Measurements from ENCODE around the gene PIWIL1.

The PIWIL1 gene

GRCh38 chr12:130374083-130374482 is 36.4 kb downstream of the PIWIL1 start:
- in situ Hi-C loops (cut with MboI; ENCODE audit: low sequenced_read_pairs, unreplicated experiment), result no loop called here
- no peak for TF ChIP-seq CTCF (IDR thresholded peaks at IDR 0.05; ENCODE audit: borderline replicate concordance, control extremely low read depth, extremely low read depth, insufficient read depth, missing control alignments)
- no peak for DNase-seq (ENCODE audit: low spot score)

- in situ Hi-C loops (cut with MboI; ENCODE audit: low sequenced_read_pairs, unreplicated experiment), result no loop called here
These were observed 37.9 kb downstream of the PIWIL1 start for GRCh38 chr12:130375296-130376287.

GRCh38 chr12:130382818-130383217 is 45.1 kb downstream of the PIWIL1 start:
- no peak for DNase-seq (ENCODE audit: low spot score)
- TF ChIP-seq CTCF (IDR thresholded peaks at IDR 0.05; ENCODE audit: borderline replicate concordance, control extremely low read depth, extremely low read depth, insufficient read depth, missing control alignments), result no peak
- in situ Hi-C loops (cut with MboI; ENCODE audit: low sequenced_read_pairs, unreplicated experiment), result no loop called here

More at GRCh38 chr12:130375296-130376287, 37.9 kb downstream of the PIWIL1 start:
- TF ChIP-seq CTCF (IDR thresholded peaks at IDR 0.05; ENCODE audit: borderline replicate concordance, control extremely low read depth, extremely low read depth, insufficient read depth, missing control alignments), result no peak
- no peak for DNase-seq (ENCODE audit: low spot score)

- TF ChIP-seq CTCF (IDR thresholded peaks at IDR 0.05; ENCODE audit: borderline replicate concordance, control extremely low read depth, extremely low read depth, insufficient read depth, missing control alignments), result no peak
- in situ Hi-C loops (cut with MboI; ENCODE audit: low sequenced_read_pairs, unreplicated experiment), result no loop called here
- no peak for DNase-seq (ENCODE audit: low spot score)
These were observed 46.5 kb downstream of the PIWIL1 start for GRCh38 chr12:130384234-130384633.

- DNase-seq (ENCODE audit: low spot score), result no peak
- no peak for TF ChIP-seq CTCF (IDR thresholded peaks at IDR 0.05; ENCODE audit: borderline replicate concordance, control extremely low read depth, extremely low read depth, insufficient read depth, missing control alignments)
- in situ Hi-C loops (cut with MboI; ENCODE audit: low sequenced_read_pairs, unreplicated experiment), result no loop called here
These were observed 47.5 kb downstream of the PIWIL1 start for GRCh38 chr12:130385193-130385592.

GRCh38 chr12:130391186-130391585 is 53.5 kb downstream of the PIWIL1 start:
- TF ChIP-seq CTCF (IDR thresholded peaks at IDR 0.05; ENCODE audit: borderline replicate concordance, control extremely low read depth, extremely low read depth, insufficient read depth, missing control alignments), result no peak
- DNase-seq (ENCODE audit: low spot score), result no peak
- in situ Hi-C loops (cut with MboI; ENCODE audit: low sequenced_read_pairs, unreplicated experiment), result no loop called here
